Cardiac muscle cell (in vitro differentiated cells and primary cell): Measurements from ENCODE around the gene TMEM209. TPM values are rescaled to one million over a fixed set of nuclear protein-coding genes. Genes with fewer than 3 reads are reported as not detected.
"Not testable (repeated sequence)": the region's sequence is repeated elsewhere in the genome, so short reads cannot be mapped to it uniquely, and the experiment has no call there.

ENCODE experiments used
- DNase-seq, 2 donors: peaks; one replicate each; pipeline versions ENCODE4 v3.0.0 to v3.0.0-alpha.2; 2010 to 2017; ENCODE audit warnings: low read depth in 1 of 2, low spot score in 1 of 2
- H3K27ac ChIP-seq: fragments of 200-600 bp; sonication (generic); 2 replicates; pipeline ENCODE4 v1.5.1; 2016
- H3K27me3 ChIP-seq: fragments of 200-600 bp; sonication (generic); 2 replicates; pipeline ENCODE4 v1.6.0; 2016; ENCODE audit warnings: control low read depth
- H3K36me3 ChIP-seq: fragments of 200-600 bp; sonication (generic); 2 replicates; pipeline ENCODE4 v1.5.1; 2016; ENCODE audit warnings: control low read depth
- H3K4me1 ChIP-seq: fragments of 200-600 bp; sonication (generic); 2 replicates; pipeline ENCODE4 v1.8.1; 2017; ENCODE audit warnings: low read depth, mild to moderate bottlenecking, mixed run types
- H3K4me3 ChIP-seq: fragments of 200-600 bp; sonication (generic); 2 replicates; pipeline ENCODE4 v1.5.1; 2016; ENCODE audit warnings: mild to moderate bottlenecking
- H3K9me3 ChIP-seq: fragments of 200-600 bp; sonication (generic); 2 replicates; pipeline ENCODE4 v1.5.1; 2017; ENCODE audit warnings: low read depth, mild to moderate bottlenecking, control low read depth
- polyA plus RNA-seq: library from polyadenylated mRNA; unstranded; fragments of >200 nt; fragmentation: Nextera tagmentation; extraction: Ambion mirVana; gene quantifications from 2 replicates; pipeline ENCODE4 v1.2.1, GENCODE V29; 2016
- total RNA-seq: library from RNA; depleted of rRNA; stranded (reverse); fragments of >200 nt; gene quantifications from 2 replicates; pipeline ENCODE4 v1.2.3, GENCODE V29; 2016
- TF ChIP-seq, protein P1 (sequence below): IDR thresholded peaks from 2 replicates; pipeline ENCODE4 v1.5.1; 2012; ENCODE audit warnings: low read depth, mild to moderate bottlenecking, low read length

The TMEM209 gene
- total and polyA plus RNA-seq, 2 experiments from 2014 or later: 14.0 to 14.2 TPM

DNA sequence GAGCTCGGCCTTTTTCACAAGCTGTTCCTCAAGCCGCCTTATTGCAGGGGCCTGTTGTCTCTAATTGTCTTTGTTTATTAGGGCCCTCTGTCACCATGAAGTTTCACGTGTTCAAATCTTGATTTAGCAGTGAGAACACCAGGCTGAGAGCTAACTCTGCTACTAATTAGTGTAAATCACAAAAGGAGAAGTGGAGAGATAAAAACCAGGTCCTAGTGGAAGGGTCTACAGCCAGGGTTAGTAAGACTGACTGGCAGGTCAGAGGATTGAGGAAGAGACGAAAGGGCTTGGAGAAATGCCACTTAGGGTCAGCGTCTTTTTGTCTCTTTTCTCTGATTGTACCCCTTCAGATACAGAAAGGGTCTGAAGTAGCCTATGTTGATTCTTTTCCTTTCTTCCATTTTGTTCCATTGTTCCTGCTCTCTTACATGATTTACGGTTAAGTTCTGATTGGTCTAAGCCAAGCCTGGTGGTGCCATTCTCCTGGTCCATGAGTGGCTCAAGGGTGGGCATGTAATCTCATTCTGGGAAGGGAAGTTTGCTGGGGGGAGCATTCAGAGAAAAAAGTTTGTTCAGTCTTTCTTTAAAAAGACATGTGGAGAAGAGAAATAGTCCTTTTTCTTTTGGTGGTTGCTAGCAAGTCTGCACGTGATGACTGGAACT is 23.8 kb upstream of the TMEM209 start:
- peak in 1 of 2 donors; percentile 18 for DNase-seq
- peaks cover 23% of the 10 kb centered on the region for H3K4me1 ChIP-seq
- H3K27ac ChIP-seq: peak overlapping the region; percentile 81
- H3K36me3 ChIP-seq: no peaks in the 10 kb centered on the region
- H3K27me3 ChIP-seq: peaks cover 4% of the 10 kb centered on the region
- TF ChIP-seq, protein P1, sequence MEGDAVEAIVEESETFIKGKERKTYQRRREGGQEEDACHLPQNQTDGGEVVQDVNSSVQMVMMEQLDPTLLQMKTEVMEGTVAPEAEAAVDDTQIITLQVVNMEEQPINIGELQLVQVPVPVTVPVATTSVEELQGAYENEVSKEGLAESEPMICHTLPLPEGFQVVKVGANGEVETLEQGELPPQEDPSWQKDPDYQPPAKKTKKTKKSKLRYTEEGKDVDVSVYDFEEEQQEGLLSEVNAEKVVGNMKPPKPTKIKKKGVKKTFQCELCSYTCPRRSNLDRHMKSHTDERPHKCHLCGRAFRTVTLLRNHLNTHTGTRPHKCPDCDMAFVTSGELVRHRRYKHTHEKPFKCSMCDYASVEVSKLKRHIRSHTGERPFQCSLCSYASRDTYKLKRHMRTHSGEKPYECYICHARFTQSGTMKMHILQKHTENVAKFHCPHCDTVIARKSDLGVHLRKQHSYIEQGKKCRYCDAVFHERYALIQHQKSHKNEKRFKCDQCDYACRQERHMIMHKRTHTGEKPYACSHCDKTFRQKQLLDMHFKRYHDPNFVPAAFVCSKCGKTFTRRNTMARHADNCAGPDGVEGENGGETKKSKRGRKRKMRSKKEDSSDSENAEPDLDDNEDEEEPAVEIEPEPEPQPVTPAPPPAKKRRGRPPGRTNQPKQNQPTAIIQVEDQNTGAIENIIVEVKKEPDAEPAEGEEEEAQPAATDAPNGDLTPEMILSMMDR: no peak
- no peak overlapping the region for H3K4me3 ChIP-seq
- H3K9me3 ChIP-seq: no peaks in the 10 kb centered on the region

- Histone ChIP-seq H3K36me3 (no peaks in the 10 kb centered on the region), H3K4me3 (no peak overlapping the region), H3K27me3 (peaks cover 4% of the 10 kb centered on the region), H3K4me1 (peaks cover 22% of the 10 kb centered on the region), H3K27ac (peak overlapping the region; percentile 81), H3K9me3 (no peaks in the 10 kb centered on the region)
- TF ChIP-seq, protein P1: no peak
- peak in 1 of 2 donors; percentile 68 for DNase-seq
Measured at GRCh38 chr7:130227883-130228575, 22.8 kb upstream of the TMEM209 start.

DNA sequence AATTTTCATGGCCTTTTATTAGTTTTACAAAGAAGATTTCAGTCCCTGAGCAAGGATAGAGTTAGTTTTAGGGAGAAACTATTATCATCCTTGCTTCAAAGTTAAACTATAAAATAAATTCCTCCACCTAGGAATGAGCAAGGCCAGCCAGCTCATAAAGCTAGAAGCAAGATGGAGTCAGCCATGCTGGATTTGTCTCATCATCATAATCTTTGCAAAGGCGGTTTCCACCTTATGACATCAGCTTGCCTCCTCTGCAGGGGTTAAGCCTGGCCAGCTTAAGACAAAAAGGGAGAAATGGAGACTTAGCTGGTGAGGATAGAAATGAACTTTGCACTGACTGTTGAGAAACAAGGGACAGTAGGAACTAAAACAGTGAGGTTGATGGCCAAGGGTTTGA is 21.1 kb upstream of the TMEM209 start:
- Histone ChIP-seq H3K27ac (no peak overlapping the region), H3K27me3 (no peaks in the 10 kb centered on the region), H3K4me3 (no peak overlapping the region), H3K36me3 (no peaks in the 10 kb centered on the region), H3K9me3 (no peaks in the 10 kb centered on the region), H3K4me1 (peaks cover 22% of the 10 kb centered on the region)
- no peak for DNase-seq
- TF ChIP-seq, protein P1: no peak

DNA sequence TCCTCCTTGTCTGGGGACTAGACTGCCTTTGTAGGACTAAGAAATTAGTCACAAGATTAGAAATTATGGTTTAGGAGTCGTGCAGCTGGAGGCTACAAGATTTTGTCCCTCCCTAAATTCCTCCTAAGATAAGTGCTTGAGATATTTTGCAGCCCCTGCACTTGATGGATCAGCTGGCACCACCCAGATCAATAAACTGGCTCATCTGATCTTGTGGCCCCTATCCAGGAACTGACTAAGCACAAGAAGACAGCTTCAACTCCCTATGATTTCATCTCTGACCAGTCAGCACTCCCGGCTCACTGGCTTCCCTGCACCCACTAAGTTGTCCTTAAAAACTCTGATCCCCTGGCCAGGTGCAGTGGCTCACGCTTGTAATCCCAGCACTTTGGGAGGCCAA is 19.7 kb upstream of the TMEM209 start:
- not testable (repeated sequence) for H3K36me3 ChIP-seq, H3K27ac ChIP-seq, H3K4me3 ChIP-seq, H3K9me3 ChIP-seq, H3K27me3 ChIP-seq
- H3K4me1 ChIP-seq: peaks cover 22% of the 10 kb centered on the region
- peak in 1 of 2 donors; percentile 9 for DNase-seq

DNA sequence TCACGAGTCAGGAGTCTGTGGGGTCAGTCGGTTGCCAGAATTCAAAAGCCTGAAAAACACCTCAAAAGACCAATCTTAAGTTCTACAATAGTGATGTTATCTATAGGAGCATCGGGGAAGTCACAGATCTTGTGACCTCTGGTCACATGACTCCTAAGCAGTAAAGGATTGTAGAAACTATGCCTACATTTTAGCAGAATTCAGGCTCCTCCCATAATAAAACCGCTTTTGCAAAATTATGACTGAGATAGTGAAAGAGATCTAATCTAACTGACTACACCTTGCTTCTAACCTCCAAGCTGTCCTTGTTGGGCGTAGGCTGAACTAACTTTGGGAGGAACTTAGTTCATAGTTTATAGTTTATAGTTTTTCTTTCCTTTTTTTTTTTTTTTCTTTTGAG is 19.0 kb upstream of the TMEM209 start:
- Histone ChIP-seq H3K27ac (no peak overlapping the region), H3K4me1 (peaks cover 18% of the 10 kb centered on the region), H3K27me3 (peaks cover 12% of the 10 kb centered on the region), H3K9me3 (no peaks in the 10 kb centered on the region), H3K4me3 (no peak overlapping the region), H3K36me3 (no peaks in the 10 kb centered on the region)
- TF ChIP-seq, protein P1: no peak
- DNase-seq: no peak

DNA sequence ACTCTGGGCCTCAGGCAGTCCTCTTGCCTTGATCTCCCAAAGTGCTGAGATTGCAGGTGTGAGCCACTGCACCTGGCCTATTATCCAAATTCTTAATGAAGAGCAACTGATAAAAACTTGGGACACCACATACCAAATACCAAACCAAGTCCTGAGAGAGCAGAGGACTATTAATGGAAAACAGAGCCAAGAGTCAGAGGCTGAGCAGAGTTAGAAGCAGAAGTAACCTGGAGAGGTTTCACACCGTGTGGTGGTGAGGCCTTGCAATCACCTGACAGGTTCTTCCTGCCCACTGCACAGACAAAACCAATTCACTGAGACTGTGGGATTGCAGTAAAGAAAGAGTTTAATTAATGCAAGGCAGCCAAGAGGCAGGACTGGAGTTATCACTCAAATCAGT is 18.4 kb upstream of the TMEM209 start:
- Histone ChIP-seq H3K4me3 (no peak overlapping the region), H3K36me3 (no peaks in the 10 kb centered on the region), H3K9me3 (no peaks in the 10 kb centered on the region), H3K4me1 (peaks cover 12% of the 10 kb centered on the region), H3K27me3 (peaks cover 12% of the 10 kb centered on the region), H3K27ac (no peak overlapping the region)
- no peak for DNase-seq
- TF ChIP-seq, protein P1: no peak
